Cardiac muscle cell (in vitro differentiated cells and primary cell): ENCODE data around the gene HSPA12B. TPM values are rescaled to one million over a fixed set of nuclear protein-coding genes. Genes with fewer than 3 reads are reported as not detected.

ENCODE experiments used
- DNase-seq, 2 donors: peaks; one replicate each; pipeline versions ENCODE4 v3.0.0 to v3.0.0-alpha.2; 2010 to 2017; ENCODE audit warnings: low read depth in 1 of 2, low spot score in 1 of 2
- H3K27ac ChIP-seq: fragments of 200-600 bp; sonication (generic); 2 replicates; pipeline ENCODE4 v1.5.1; 2016
- H3K27me3 ChIP-seq: fragments of 200-600 bp; sonication (generic); 2 replicates; pipeline ENCODE4 v1.6.0; 2016; ENCODE audit warnings: control low read depth
- H3K36me3 ChIP-seq: fragments of 200-600 bp; sonication (generic); 2 replicates; pipeline ENCODE4 v1.5.1; 2016; ENCODE audit warnings: control low read depth
- H3K4me1 ChIP-seq: fragments of 200-600 bp; sonication (generic); 2 replicates; pipeline ENCODE4 v1.8.1; 2017; ENCODE audit warnings: low read depth, mild to moderate bottlenecking, mixed run types
- H3K4me3 ChIP-seq: fragments of 200-600 bp; sonication (generic); 2 replicates; pipeline ENCODE4 v1.5.1; 2016; ENCODE audit warnings: mild to moderate bottlenecking
- H3K9me3 ChIP-seq: fragments of 200-600 bp; sonication (generic); 2 replicates; pipeline ENCODE4 v1.5.1; 2017; ENCODE audit warnings: low read depth, mild to moderate bottlenecking, control low read depth
- CTCF ChIP-seq: IDR thresholded peaks from 2 replicates; pipeline ENCODE4 v1.5.1; 2012; ENCODE audit warnings: low read depth, mild to moderate bottlenecking, low read length
- polyA plus RNA-seq: library from polyadenylated mRNA; unstranded; fragments of >200 nt; fragmentation: Nextera tagmentation; extraction: Ambion mirVana; gene quantifications from 2 replicates; pipeline ENCODE4 v1.2.1, GENCODE V29; 2016
- total RNA-seq: library from RNA; depleted of rRNA; stranded (reverse); fragments of >200 nt; gene quantifications from 2 replicates; pipeline ENCODE4 v1.2.3, GENCODE V29; 2016

The HSPA12B gene
- total and polyA plus RNA-seq, 2 experiments from 2014 or later = 0.92 TPM; not detected in 1

GRCh38 chr20:3755269-3755668, 22.8 kb downstream of the HSPA12B start:
- Histone ChIP-seq H3K4me1 (no peaks in the 10 kb centered on the region), H3K27me3 (peaks cover 27% of the 10 kb centered on the region), H3K27ac (no peak overlapping the region), H3K4me3 (no peak overlapping the region), H3K9me3 (no peaks in the 10 kb centered on the region), H3K36me3 (no peaks in the 10 kb centered on the region)
- TF ChIP-seq CTCF = no peak
- DNase-seq = no peak

- H3K36me3 ChIP-seq = no peaks in the 10 kb centered on the region
- H3K4me3 ChIP-seq = no peak overlapping the region
- H3K27me3 ChIP-seq = peaks cover 20% of the 10 kb centered on the region
- no peaks in the 10 kb centered on the region for H3K9me3 ChIP-seq
- H3K4me1 ChIP-seq = no peaks in the 10 kb centered on the region
- no peak for DNase-seq
- H3K27ac ChIP-seq = no peak overlapping the region
- TF ChIP-seq CTCF = no peak
These were observed 23.5 kb downstream of the HSPA12B start for GRCh38 chr20:3755814-3756480.

DNA sequence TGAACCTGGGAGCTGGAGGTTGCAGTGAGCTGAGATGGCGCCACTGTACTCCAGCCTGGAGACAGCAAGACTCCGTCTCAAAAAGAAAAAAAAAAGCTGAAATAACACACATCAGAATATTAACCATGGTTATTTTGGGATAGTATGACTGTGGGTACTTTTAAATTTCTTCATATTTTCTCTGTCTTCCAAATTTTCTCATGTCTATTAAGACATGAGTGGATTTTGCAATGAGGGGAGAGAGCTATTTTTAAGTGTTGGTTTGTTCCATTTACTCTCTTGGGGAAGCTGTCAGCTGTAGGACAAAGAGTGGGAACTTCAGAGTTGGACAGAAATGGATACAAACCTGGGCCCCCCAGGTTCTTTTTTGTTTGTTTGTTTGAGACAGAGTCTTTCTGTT, 24.8 kb downstream of the HSPA12B start:
- Histone ChIP-seq H3K27me3 (peaks cover 7% of the 10 kb centered on the region), H3K4me3 (no peak overlapping the region), H3K36me3 (no peaks in the 10 kb centered on the region), H3K9me3 (no peaks in the 10 kb centered on the region), H3K27ac (no peak overlapping the region), H3K4me1 (no peaks in the 10 kb centered on the region)
- DNase-seq = no peak
- no peak for TF ChIP-seq CTCF

DNA sequence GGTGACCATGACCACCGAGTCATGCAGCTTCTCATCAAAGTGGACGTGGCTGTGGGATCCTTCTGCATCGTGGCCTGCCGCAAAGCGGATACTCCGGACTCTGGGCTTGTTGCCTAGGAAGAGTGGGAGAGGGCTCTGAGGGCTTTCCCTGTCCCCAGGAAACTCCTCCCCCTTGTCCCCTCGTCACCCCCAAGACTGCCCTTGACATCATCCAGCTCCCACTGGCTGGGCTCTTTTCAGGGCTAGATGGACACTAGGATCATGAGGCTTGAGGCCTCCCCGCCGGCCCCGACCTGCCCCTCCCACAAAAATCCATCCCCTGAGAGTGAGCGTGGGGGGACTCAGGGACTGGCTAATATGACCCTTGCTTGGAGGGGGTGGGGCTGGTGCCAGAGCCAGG, 26.1 kb downstream of the HSPA12B start:
- DNase-seq = no peak
- TF ChIP-seq CTCF = no peak
- H3K9me3 ChIP-seq = no peaks in the 10 kb centered on the region
- no peaks in the 10 kb centered on the region for H3K27me3 ChIP-seq
- H3K27ac ChIP-seq = no peak overlapping the region
- H3K4me3 ChIP-seq = no peak overlapping the region
- no peaks in the 10 kb centered on the region for H3K36me3 ChIP-seq
- no peaks in the 10 kb centered on the region for H3K4me1 ChIP-seq

- Histone ChIP-seq H3K9me3 (no peaks in the 10 kb centered on the region), H3K27ac (no peak overlapping the region), H3K4me3 (no peak overlapping the region), H3K4me1 (no peaks in the 10 kb centered on the region), H3K36me3 (no peaks in the 10 kb centered on the region), H3K27me3 (no peaks in the 10 kb centered on the region)
- DNase-seq = no peak
- no peak for TF ChIP-seq CTCF
These were observed 26.9 kb downstream of the HSPA12B start for GRCh38 chr20:3759316-3759823.
